Purkinje cell (primary cell): ENCODE results near the gene UBE3A. TPM values are rescaled to one million over a fixed set of nuclear protein-coding genes. Genes with fewer than 3 reads are reported as not detected.

ENCODE experiments used
- polyA plus RNA-seq: library from polyadenylated mRNA; unstranded; fragments of >200 nt; fragmentation: Nextera tagmentation; gene quantifications from 2 replicates; pipeline ENCODE4 v1.2.1, GENCODE V29; 2014

Gene UBE3A
- 172 and 197 TPM in 2 replicates for polyA plus RNA-seq

GRCh38 chr15:25438601-25439368, at the start of gene UBE3A:
UBE3A (minus strand) TSS chr15:25439024; CDS start chr15:25409107, 29,917 bp downstream.

